Inferior parietal cortex (tissue), 1 donor: ENCODE results near the gene KCNN3.

ENCODE experiments used
- DNase-seq: peaks from one replicate; pipeline ENCODE4 v3.0.0-alpha.2; 2016; ENCODE audit errors: extremely low spot score

The KCNN3 gene

GRCh38 chr1:154770897-154771594 lies 99.0 kb downstream of the KCNN3 start:
- no peak for DNase-seq

- no peak for DNase-seq
These were observed 100.7 kb downstream of the KCNN3 start for GRCh38 chr1:154769193-154769895.

- no peak for DNase-seq
These were observed 101.5 kb downstream of the KCNN3 start for GRCh38 chr1:154768456-154769125.

GRCh38 chr1:154767315-154768240 lies 102.5 kb downstream of the KCNN3 start:
- no peak for DNase-seq

GRCh38 chr1:154765970-154766369 lies 104.1 kb downstream of the KCNN3 start:
- no peak for DNase-seq

GRCh38 chr1:154764773-154765172 lies 105.3 kb downstream of the KCNN3 start:
- no peak for DNase-seq

GRCh38 chr1:154764181-154764580 lies 105.9 kb downstream of the KCNN3 start:
- no peak for DNase-seq

GRCh38 chr1:154760469-154760933 lies 109.6 kb downstream of the KCNN3 start:
- no peak for DNase-seq

GRCh38 chr1:154759793-154760192 lies 110.3 kb downstream of the KCNN3 start:
- no peak for DNase-seq

- DNase-seq = no peak
These were observed 110.9 kb downstream of the KCNN3 start for GRCh38 chr1:154759196-154759595.

GRCh38 chr1:154758346-154758745 lies 111.7 kb downstream of the KCNN3 start:
- DNase-seq = no peak

GRCh38 chr1:154756793-154757548 lies 113.1 kb downstream of the KCNN3 start:
- no peak for DNase-seq

GRCh38 chr1:154755858-154756730 lies 114.0 kb downstream of the KCNN3 start:
- DNase-seq = no peak

GRCh38 chr1:154753426-154753825 lies 116.7 kb downstream of the KCNN3 start:
- DNase-seq = no peak

GRCh38 chr1:154752273-154753030 lies 117.6 kb downstream of the KCNN3 start:
- no peak for DNase-seq

GRCh38 chr1:154751690-154752089 lies 118.4 kb downstream of the KCNN3 start:
- DNase-seq = peak; percentile 54

GRCh38 chr1:154750681-154751665 lies 119.1 kb downstream of the KCNN3 start:
- no peak for DNase-seq
